GM18907 (cell line): ENCODE measurements around the gene TECRL.

Source experiments
- ATAC-seq: cut with Tn5 transposase; IDR thresholded peaks from one replicate; pipeline ENCODE4 v1.9.1; 2021; ENCODE audit warnings: mild to moderate bottlenecking, moderate library complexity; ENCODE audit not compliant: unreplicated experiment

The TECRL gene

DNA sequence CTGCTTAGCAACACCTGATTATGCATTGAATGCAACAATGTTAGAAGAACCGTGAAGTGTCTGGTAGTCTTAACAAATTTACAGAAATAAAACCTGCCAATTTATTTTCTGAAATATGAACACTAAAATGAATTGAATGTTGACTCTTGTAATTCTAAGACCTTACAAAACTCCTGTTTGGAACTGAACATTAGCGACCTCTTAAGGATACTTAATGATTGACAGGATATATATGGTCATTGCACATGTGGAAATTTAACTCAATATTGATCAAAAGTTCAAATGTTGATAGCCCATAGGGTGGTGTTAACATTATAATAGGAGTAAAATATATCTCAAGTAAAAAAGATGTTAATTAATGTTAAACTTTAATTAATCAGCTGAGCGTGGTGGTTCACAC, 79.1 kb downstream of the TECRL start:
- no peak for ATAC-seq

DNA sequence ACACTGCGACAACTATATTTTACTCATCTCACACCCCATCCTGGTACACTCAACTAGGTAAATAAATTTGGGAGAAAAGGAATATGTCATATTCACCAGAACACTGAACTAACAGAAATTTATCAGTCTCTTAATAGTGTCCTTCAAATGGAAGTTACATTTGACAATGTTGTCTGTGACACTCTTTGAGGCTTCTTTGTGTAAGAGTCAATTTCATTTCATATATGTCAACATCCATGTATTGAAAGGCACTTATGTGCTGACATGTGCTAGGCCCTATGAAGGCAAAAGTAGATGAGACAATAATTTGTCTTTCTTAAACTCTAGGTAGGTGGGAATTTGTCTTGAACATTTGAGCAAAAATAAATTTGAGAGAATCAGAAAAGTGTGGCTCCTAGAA, 82.0 kb downstream of the TECRL start:
- no peak for ATAC-seq

DNA sequence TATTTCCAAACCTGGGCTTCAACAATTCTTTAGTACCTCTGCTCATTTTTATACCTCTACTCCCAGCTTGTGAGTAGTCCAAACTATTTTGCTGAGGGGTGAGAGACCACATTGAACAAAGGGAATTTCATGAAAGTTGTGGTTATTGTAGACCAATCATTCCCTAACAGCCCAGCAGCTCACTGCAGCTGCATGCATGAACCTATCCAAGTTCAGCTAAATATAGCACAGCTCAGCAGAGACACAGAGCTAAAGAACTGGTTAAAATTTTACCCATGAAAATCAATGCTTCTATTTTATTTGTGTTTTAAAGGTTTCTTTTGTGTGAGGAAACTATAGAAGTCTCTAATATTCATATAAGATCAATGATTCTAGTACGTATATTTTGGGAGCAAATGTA, 82.7 kb downstream of the TECRL start:
- no peak for ATAC-seq

DNA sequence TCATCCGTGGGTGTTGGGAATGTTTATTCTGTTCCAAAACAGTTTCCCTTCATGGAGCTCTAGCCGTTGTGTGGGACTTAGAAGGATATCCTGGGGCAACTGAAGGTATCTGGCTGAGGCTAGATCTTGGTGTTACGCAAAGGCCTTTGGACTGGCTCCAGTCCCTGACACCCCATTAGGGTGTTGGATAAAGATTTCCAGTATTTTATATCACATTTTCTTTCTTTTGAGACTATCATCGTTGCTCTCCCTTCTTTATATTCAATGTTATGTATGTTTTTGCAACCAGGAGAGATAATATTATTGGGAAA, 103.0 kb downstream of the TECRL start:
- ATAC-seq = no peak

DNA sequence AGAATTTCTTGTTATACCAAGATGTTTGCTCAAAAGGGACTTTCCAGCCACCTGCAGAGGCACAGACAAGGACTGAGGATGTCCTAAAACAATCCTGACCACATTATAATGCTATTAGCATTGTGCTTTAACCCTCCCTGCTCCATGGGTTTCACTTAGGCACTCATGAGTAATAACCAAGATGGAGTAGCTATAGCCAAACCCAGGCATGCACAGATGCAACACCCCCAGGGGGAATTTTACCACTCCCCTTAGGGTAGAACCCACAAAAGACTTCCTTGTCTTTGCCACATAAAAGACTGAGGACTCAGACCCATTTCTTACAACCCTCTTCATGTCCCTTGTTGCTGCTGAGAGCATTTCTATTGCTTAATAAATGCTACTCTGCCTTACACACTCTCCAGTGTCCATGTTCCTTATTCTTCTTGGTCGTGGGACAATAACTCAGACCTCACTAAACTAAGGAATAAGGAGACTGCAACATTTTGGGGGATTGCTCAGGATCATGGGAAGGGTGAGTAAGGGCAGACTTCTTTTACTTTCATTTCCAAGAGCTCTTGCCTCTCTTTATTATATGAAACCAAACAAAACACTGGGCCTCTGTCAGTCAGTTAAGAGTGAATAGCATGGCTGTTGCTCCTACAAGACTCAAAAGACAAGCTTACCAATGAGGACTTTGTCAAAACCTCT, 103.5 kb downstream of the TECRL start:
- ATAC-seq = no peak

DNA sequence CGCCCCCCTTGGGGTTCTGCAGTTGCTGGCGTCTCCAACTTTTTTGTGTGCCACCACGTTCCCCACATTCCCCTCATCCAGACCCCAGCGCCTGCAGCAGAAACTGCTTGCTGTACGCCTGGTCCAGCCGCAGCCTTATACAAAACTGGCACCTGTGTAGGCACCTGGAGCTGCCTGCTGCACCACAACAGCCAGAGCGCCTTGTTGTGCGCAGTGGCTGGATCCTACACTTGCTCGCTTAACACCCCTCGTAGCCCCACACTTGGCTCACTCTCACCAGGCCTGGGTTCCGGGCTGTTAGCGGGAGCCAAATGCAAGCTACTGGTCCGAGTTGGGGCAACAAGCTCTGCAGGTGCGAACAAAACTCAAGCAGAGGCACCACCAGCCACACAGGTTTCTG, 136.8 kb downstream of the TECRL start:
- no peak for ATAC-seq

DNA sequence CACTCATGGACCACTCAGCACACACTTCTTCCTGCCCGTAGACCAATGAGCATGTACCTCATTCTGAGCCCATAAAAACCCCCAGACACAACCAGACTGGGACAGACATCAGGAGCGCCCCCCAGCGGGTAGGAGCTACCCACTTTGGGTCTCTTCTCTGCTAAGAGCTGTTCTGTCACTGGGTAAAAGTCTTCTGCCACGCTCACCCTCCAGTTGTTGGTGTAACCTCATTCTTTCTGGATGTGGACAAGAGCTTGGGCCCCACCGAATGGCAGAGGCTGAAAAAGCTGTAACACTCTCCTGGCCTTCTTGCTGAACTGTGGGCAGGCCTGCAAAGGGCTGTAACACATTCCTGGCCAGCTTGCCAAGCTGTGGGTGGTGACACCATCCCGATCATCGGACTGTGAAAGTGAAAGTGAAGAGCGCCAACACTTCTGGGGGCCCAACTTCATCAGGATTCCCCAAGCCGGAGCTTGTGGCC, 137.6 kb downstream of the TECRL start:
- no peak for ATAC-seq

DNA sequence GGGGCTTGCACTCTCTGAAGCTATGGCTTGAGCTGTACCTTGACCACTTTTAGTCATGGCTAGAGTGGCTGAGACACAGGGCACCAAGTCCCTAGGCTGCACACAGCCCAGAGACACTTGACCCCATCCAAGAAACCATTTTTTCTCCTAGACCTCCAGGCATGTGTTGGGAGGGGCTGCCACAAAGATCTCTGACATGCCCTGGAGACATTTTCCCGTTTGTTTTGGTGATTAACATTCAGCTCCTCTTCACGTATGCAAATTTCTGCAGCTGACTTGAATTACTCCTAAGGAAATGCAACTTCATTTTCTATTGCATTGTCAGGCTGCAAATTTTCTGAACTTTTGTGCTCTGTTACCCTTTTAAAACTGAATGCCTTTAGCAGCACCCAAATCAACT, 142.6 kb downstream of the TECRL start:
- no peak for ATAC-seq

- ATAC-seq = no peak
These were observed 143.0 kb downstream of the TECRL start for GRCh38 chr4:64266263-64266662.

GRCh38 chr4:64251781-64252180, 157.5 kb downstream of the TECRL start:
- no peak for ATAC-seq

GRCh38 chr4:64250488-64250887, 158.8 kb downstream of the TECRL start:
- ATAC-seq = no peak

DNA sequence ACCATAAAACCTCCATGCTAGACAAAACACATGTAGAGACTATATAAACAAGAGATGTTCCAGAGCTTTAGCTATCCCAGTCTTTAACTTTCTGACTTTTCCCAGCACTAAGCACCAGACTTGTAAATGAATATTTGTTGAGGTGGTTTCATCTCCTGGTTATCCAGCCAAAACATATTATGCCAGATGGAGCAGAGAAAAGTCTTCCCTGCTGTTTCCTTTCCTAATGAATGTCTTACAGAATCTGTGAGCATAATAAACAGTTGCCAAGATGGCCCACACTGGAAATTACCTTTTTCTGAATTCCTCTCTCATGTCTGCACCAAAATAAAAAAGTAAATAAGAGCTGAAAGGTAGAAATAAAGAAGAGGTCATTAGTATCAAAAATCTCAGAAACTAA, 159.2 kb downstream of the TECRL start:
- no peak for ATAC-seq

DNA sequence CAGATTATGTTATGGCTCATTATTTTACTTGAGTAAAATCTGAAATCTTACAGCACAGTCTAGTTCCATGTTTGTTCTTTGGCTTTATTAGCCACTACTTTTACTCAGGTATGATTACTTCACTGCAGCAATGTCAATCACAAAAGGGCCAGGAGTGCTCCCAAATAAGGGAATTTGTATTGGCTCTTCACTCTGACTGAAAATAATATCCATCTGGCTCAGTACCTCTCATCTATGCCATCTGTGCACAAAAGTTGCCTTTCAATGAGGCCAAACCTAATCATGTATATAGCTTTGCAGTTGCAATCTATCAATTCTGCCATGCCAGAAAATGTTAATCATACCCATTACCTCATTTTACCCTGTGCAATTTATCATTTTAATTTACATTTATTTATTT, 161.1 kb downstream of the TECRL start:
- no peak for ATAC-seq

GRCh38 chr4:64230709-64231310, 178.4 kb downstream of the TECRL start:
- no peak for ATAC-seq
